SU-DHL-6 (cell line): ENCODE results near the gene NOX5.

Experiments used
- H2AFZ ChIP-seq: fragments of 200-600 bp; sonication (generic); 2 replicates; pipeline ENCODE4 v1.6.1; 2014; ENCODE audit warnings: low read depth, mild to moderate bottlenecking, moderate library complexity, mixed read lengths, antibody characterized with exemption, low read length; ENCODE audit not compliant: severe bottlenecking
- H3F3A ChIP-seq: fragments of 200-600 bp; shearing (Covaris generic); 2 replicates; pipeline ENCODE4 v1.6.0; 2016; ENCODE audit warnings: antibody characterized with exemption, mild to moderate bottlenecking; ENCODE audit not compliant: insufficient read depth
- H3K27ac ChIP-seq: fragments of 200-600 bp; sonication (generic); 2 replicates; pipeline ENCODE4 v1.5.1; 2016; ENCODE audit warnings: low read depth, mild to moderate bottlenecking, low read length, moderate library complexity, mixed read lengths
- H3K27me3 ChIP-seq: fragments of 200-600 bp; sonication (generic), shearing (Covaris generic); 2 replicates; pipeline ENCODE4 v1.6.0; 2014; ENCODE audit warnings: mild to moderate bottlenecking, low read length
- H3K36me3 ChIP-seq: fragments of 200-600 bp; sonication (generic); 2 replicates; pipeline ENCODE4 v1.6.1; 2014; ENCODE audit warnings: mild to moderate bottlenecking, low read length, mixed read lengths
- H3K4me2 ChIP-seq: fragments of 300-600, 200-600 bp; shearing (Covaris generic), sonication (generic); 2 replicates; pipeline ENCODE4 v1.6.0; 2014; ENCODE audit warnings: low read length, low read depth, mild to moderate bottlenecking; ENCODE audit not compliant: poor library complexity, severe bottlenecking
- H3K4me3 ChIP-seq: fragments of 200-600 bp; sonication (generic); 2 replicates; pipeline ENCODE4 v1.5.1; 2014; ENCODE audit warnings: antibody characterized with exemption, low read length, mild to moderate bottlenecking, mixed read lengths; ENCODE audit not compliant: insufficient read depth, poor library complexity, severe bottlenecking
- H3K79me2 ChIP-seq: fragments of 200-600 bp; sonication (generic); 2 replicates; pipeline ENCODE4 v1.6.1; 2014; ENCODE audit warnings: mild to moderate bottlenecking, low read length, moderate library complexity; ENCODE audit not compliant: insufficient read depth
- H3K9ac ChIP-seq: fragments of 200-600 bp; sonication (generic); 2 replicates; pipeline ENCODE4 v1.7.0; 2014; ENCODE audit warnings: mild to moderate bottlenecking, low read length
- H3K9me2 ChIP-seq: fragments of 200-600 bp; sonication (generic); replicated peaks from 2 replicates; pipeline ENCODE4 v1.6.1; 2014; ENCODE audit warnings: low read length; ENCODE audit not compliant: insufficient read depth
- H3K9me3 ChIP-seq: fragments of 200-600 bp; sonication (generic); 2 replicates; pipeline ENCODE4 v1.6.1; 2014; ENCODE audit warnings: low read length, mixed read lengths; ENCODE audit not compliant: insufficient read depth
- H4K20me1 ChIP-seq: fragments of 200-600 bp; sonication (generic); 2 replicates; pipeline ENCODE4 v1.6.1; 2014; ENCODE audit warnings: low read depth, mild to moderate bottlenecking, antibody characterized with exemption, low read length, moderate library complexity, mixed read lengths
- EZH2phosphoT487 ChIP-seq: fragments of 200-600 bp; sonication (generic), shearing (Covaris generic); conservative IDR thresholded peaks from 2 replicates; pipeline ENCODE4 v1.6.1; 2018; ENCODE audit warnings: mild to moderate bottlenecking, antibody characterized with exemption, low read length, moderate library complexity, mixed read lengths
- TF ChIP-seq, protein P1 (sequence below): fragments of 200-600 bp; sonication (generic); IDR thresholded peaks from one replicate; pipeline ENCODE4 v1.5.1; 2017; ENCODE audit warnings: antibody characterized with exemption, mild to moderate bottlenecking, low read length, moderate library complexity; ENCODE audit not compliant: insufficient read depth, poor library complexity, severe bottlenecking

The NOX5 gene

DNA sequence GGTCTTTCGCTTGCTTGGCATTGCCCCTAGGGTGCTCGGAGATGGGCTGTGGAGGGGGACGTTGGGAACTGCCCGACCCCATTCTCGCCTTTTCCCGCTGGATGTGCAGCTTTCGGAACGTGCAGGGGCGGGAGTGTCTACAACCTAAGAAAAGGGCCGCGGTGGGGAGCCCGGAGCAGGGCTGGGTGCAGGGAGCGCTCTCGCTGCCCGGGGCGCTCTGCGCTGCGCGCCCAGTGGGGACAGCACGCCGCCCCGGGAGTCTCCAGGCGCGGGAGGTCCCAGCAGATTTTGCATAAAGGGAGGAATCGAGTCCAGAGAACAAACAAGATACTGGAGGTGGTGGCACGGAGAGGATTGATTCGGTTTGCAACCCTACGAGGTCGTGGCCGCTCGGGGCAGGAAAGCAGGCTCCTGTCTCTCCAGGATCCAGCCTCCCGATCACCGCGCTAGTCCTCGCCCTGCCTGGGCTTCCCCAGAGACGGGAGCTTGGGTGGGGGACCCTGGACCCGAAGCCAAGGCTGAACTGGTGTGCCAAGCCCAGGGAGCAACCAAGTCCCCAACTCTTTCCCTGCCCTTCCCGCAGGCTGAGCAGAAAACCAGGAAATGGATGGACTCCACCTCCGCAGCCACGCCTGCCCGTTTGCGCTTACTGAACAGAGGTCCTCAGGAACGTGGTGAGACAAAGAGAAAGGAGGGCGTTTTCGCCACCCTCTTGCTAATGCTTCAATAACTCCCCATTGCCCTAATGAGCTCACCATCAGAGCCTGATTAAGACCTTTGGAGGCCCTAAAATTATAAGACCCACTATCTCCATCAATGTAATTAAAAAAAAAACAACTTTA, 59.7 kb downstream of the NOX5 start:
- Histone ChIP-seq H3K9ac (no peak overlapping the region), H3K4me3 (no peak overlapping the region), H3K27me3 (no peaks in the 10 kb centered on the region), H3K36me3 (no peaks in the 10 kb centered on the region), H3K9me3 (no peaks in the 10 kb centered on the region), H3K79me2 (no peaks in the 10 kb centered on the region), H3K4me2 (no peak overlapping the region), H3F3A (no peaks in the 10 kb centered on the region), H4K20me1 (no peaks in the 10 kb centered on the region), H3K9me2 (no peaks in the 10 kb centered on the region), H2AFZ (no peak overlapping the region), H3K27ac (no peak overlapping the region)
- TF ChIP-seq EZH2phosphoT487 = no peak
- TF ChIP-seq, protein P1, sequence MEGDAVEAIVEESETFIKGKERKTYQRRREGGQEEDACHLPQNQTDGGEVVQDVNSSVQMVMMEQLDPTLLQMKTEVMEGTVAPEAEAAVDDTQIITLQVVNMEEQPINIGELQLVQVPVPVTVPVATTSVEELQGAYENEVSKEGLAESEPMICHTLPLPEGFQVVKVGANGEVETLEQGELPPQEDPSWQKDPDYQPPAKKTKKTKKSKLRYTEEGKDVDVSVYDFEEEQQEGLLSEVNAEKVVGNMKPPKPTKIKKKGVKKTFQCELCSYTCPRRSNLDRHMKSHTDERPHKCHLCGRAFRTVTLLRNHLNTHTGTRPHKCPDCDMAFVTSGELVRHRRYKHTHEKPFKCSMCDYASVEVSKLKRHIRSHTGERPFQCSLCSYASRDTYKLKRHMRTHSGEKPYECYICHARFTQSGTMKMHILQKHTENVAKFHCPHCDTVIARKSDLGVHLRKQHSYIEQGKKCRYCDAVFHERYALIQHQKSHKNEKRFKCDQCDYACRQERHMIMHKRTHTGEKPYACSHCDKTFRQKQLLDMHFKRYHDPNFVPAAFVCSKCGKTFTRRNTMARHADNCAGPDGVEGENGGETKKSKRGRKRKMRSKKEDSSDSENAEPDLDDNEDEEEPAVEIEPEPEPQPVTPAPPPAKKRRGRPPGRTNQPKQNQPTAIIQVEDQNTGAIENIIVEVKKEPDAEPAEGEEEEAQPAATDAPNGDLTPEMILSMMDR = no peak

- Histone ChIP-seq H4K20me1 (no peaks in the 10 kb centered on the region), H3K27ac (no peak overlapping the region)
These were observed 60.3 kb downstream of the NOX5 start for GRCh38 chr15:69074843-69075224.

GRCh38 chr15:69075440-69075839, 60.9 kb downstream of the NOX5 start:
- TF ChIP-seq, protein P1 = no peak
- no peak for TF ChIP-seq EZH2phosphoT487
- no peaks in the 10 kb centered on the region for H4K20me1 ChIP-seq
- H3K9me3 ChIP-seq = no peaks in the 10 kb centered on the region
- no peak overlapping the region for H3K4me3 ChIP-seq
- no peaks in the 10 kb centered on the region for H3K79me2 ChIP-seq
- H3K36me3 ChIP-seq = no peaks in the 10 kb centered on the region
- no peak overlapping the region for H2AFZ ChIP-seq
- no peaks in the 10 kb centered on the region for H3F3A ChIP-seq
- H3K9ac ChIP-seq = no peak overlapping the region
- H3K9me2 ChIP-seq = no peaks in the 10 kb centered on the region
- H3K27me3 ChIP-seq = no peaks in the 10 kb centered on the region
- H3K4me2 ChIP-seq = no peak overlapping the region
- H3K27ac ChIP-seq = no peak overlapping the region

More at GRCh38 chr15:69074843-69075224, 60.3 kb downstream of the NOX5 start:
- no peak for TF ChIP-seq EZH2phosphoT487
- TF ChIP-seq, protein P1 = no peak
- no peaks in the 10 kb centered on the region for H3K36me3 ChIP-seq
- H3F3A ChIP-seq = no peaks in the 10 kb centered on the region
- no peak overlapping the region for H3K9ac ChIP-seq
- no peaks in the 10 kb centered on the region for H3K27me3 ChIP-seq
- H3K9me2 ChIP-seq = no peaks in the 10 kb centered on the region
- no peaks in the 10 kb centered on the region for H3K79me2 ChIP-seq
- H3K4me3 ChIP-seq = no peak overlapping the region
- no peak overlapping the region for H2AFZ ChIP-seq
- H3K9me3 ChIP-seq = no peaks in the 10 kb centered on the region
- no peak overlapping the region for H3K4me2 ChIP-seq
